ENCODE results near the gene DNAI4.
"Not testable (repeated sequence)": the region's sequence is repeated elsewhere in the genome, so short reads cannot be mapped to it uniquely, and the experiment has no call there.

Gene DNAI4, protein sequence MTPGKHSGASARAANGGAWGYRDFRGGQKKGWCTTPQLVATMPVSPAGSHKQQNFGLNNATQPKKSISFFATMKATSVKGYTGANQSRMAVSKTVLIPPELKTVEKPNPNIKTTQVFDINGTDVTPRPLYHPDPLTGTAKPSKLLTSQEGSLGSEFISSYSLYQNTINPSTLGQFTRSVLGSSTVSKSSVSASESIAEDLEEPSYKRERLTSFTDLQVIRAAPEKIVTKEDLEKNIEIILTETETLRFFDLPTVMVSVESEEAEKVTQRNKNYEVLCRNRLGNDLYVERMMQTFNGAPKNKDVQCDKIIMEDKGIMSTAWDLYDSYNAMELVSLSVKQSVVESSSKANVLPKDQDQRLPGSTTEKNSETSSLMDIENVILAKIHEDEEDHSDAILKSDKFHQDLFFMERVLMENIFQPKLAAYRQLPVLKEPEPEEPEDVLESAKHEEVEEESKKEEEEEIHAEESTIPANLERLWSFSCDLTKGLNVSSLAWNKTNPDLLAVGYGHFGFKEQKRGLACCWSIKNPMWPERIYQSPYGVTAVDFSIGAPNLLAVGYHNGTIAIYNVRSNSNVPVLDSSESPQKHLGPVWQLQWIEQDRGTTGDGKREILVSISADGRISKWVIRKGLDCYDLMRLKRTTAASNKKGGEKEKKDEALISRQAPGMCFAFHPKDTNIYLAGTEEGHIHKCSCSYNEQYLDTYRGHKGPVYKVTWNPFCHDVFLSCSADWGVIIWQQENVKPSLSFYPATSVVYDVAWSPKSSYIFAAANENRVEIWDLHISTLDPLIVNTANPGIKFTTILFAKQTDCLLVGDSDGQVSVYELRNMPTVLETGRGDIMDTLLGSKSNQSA

DNA sequence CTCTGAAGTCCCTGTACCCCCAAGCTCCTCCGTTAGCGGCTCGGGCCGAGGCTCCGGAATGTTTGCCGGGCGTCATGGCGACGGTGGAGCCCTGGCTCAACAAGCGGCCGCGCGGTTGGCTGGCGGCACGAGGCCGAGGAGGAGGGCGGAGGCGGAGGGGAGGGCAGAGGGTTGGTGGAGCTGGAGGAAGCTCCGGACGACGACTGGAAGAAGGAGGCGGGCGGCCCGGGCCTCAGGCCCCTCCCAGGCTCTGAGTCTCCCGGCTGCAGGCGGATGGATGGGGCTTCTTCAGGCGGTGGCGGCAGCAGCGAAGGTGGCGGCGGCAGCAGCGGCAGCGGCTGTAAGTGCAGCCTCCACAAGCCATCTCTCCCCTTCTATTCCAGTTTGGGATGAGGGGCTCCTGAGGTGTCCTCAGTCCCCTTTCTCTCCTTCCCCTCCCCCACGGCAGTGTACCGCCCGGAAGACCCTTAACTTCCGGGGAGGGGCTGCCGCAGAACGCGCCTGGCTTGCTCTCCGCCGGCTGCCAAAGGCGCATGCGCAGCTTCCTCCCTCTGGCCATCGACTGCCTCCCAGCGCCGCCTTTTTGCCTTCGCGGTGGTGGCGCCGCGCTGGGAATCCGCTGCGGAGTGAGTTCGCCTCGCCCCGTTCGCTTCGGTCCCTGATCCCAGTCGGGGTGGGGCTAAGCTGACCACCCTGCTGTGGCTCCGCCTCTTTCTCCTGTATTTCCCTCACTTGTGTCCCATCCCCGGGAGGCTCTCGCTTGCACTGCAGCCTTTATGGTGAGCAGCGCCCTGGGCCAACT is at the start of gene DNAI4, which contains the start of gene MIER1:
Gene DNAI4 (minus strand): TSS at position 101 of the 802 bp plus-strand sequence. CDS start 25 bp downstream, at position 76.
Gene MIER1 (plus strand): TSS at position 235 of the 802 bp plus-strand sequence. CDS start 39 bp downstream, at position 274.
- H3K4me3 ChIP-seq (ENCODE audit: low read length): peak within 1 kb of the TSS; percentile 96
- no peaks in the 10 kb centered on the region for H3K36me3 ChIP-seq (ENCODE audit: control insufficient read depth, insufficient read depth, low read length)
- peak within 1 kb of the TSS; percentile 80 for H3K27ac ChIP-seq (ENCODE audit: low read depth, low read length)
- H3K9ac ChIP-seq (ENCODE audit: low read length): peak within 1 kb of the TSS; percentile 91
- H3K4me1 ChIP-seq (ENCODE audit: control insufficient read depth, insufficient read depth, low read length): peaks cover 12% of the 10 kb centered on the region
- no peaks in the 10 kb centered on the region for H3K27me3 ChIP-seq (ENCODE audit: control insufficient read depth, insufficient read depth, low read length)

DNA sequence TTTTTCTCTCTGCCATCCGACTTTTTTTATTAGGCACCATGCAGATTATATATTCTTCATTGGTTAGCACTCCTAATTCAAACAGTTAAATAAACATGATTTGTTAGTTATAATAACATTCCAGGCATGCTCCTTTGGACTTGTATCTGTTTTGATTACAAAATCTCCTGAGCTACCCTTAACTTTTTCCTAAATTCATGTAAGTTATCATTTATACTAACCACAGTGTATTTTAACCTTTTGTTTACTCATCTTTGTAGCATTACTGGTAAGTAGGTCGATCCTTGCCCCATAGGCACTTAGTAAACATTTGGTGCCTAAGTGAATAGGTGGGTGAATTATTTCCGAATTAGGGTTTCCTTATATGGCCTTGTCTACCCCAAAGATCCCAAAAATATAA is 43.9 kb upstream of the DNAI4 start:
- Histone ChIP-seq H3K36me3 (ENCODE audit: control insufficient read depth, insufficient read depth, low read length) (peaks cover 7% of the 10 kb centered on the region), H3K9ac (ENCODE audit: low read length) (no peak overlapping the region), H3K27me3 (ENCODE audit: control insufficient read depth, insufficient read depth, low read length) (no peaks in the 10 kb centered on the region), H3K4me3 (ENCODE audit: low read length) (no peak overlapping the region), H3K27ac (ENCODE audit: low read depth, low read length) (no peak overlapping the region), H3K4me1 (ENCODE audit: control insufficient read depth, insufficient read depth, low read length) (no peaks in the 10 kb centered on the region)

DNA sequence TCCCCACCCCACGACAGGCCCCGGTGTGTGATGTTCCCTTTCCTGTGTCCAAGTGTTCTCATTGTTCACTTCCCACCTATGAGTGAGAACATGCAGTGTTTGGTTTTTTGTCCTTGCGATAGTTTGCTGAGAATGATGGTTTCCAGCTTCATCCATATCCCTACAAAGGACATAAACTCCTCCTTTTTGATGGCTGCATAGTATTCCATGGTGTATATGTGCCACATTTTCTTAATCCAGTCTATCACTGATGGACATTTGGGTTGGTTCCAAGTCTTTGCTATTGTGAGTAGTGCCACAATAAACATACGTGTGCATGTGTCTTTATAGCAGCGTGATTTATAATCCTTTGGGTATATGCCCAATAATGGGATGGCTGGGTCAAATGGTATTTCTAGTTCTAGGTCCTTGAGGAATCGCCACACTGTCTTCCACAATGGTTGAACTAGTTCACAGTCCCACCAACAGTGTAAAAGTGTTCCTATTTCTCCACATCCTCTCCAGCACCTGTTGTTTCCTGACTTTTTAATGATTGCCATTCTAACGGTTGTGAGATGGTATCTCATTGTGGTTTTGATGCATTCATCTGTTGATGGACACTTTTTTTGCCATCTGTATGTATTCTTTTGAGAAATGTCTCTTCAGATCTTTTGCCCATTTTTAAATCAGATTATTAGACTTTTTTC is 41.7 kb upstream of the DNAI4 start:
- H3K27me3 ChIP-seq (ENCODE audit: control insufficient read depth, insufficient read depth, low read length); H3K4me1 ChIP-seq (ENCODE audit: control insufficient read depth, insufficient read depth, low read length); H3K36me3 ChIP-seq (ENCODE audit: control insufficient read depth, insufficient read depth, low read length); H3K9ac ChIP-seq (ENCODE audit: low read length); H3K27ac ChIP-seq (ENCODE audit: low read depth, low read length); H3K4me3 ChIP-seq (ENCODE audit: low read length): not testable (repeated sequence)

DNA sequence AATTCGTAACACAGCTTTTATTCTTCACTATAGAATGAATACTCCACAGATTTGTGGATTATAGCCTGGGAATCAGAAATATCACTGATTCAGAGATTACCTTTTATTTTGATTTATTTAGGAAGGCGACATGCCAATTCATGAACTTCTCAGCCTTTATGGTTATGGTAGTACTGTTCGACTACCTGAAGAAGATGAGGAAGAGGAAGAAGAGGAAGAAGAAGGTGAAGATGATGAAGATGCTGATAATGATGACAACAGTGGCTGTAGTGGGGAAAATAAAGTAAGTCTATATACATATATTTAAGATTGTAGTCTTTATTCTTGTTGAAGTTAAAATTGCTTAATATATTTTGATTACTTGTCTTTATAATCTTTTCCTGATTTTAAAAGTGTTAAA is 33.3 kb upstream of the DNAI4 start:
- no peaks in the 10 kb centered on the region for H3K4me1 ChIP-seq (ENCODE audit: control insufficient read depth, insufficient read depth, low read length)
- no peak overlapping the region for H3K4me3 ChIP-seq (ENCODE audit: low read length)
- H3K9ac ChIP-seq (ENCODE audit: low read length): no peak overlapping the region
- H3K27ac ChIP-seq (ENCODE audit: low read depth, low read length): no peak overlapping the region
- peaks cover 4% of the 10 kb centered on the region for H3K36me3 ChIP-seq (ENCODE audit: control insufficient read depth, insufficient read depth, low read length)
- H3K27me3 ChIP-seq (ENCODE audit: control insufficient read depth, insufficient read depth, low read length): no peaks in the 10 kb centered on the region

DNA sequence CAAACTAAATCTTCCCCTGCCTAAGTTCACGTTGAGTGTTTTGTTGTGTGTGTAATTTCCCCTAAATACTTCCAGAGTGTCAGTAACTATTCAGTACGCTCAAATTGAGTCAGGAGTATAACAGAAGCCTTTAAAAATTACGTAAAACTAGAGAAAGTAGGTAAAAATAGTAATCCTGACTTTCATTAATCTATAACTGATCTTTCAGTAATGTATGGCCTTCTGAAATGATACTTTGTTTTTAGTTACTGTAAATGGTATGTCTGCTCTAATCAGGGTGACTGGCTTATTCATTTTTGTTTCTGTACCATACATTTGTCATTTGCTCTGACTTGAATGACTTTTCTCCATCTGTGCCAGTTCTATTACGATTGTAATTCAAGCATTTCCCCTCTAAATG is 29.6 kb upstream of the DNAI4 start:
- H3K36me3 ChIP-seq (ENCODE audit: control insufficient read depth, insufficient read depth, low read length): peaks cover 4% of the 10 kb centered on the region
- no peak overlapping the region for H3K9ac ChIP-seq (ENCODE audit: low read length)
- no peaks in the 10 kb centered on the region for H3K27me3 ChIP-seq (ENCODE audit: control insufficient read depth, insufficient read depth, low read length)
- H3K4me1 ChIP-seq (ENCODE audit: control insufficient read depth, insufficient read depth, low read length): no peaks in the 10 kb centered on the region
- no peak overlapping the region for H3K27ac ChIP-seq (ENCODE audit: low read depth, low read length)
- H3K4me3 ChIP-seq (ENCODE audit: low read length): no peak overlapping the region

DNA sequence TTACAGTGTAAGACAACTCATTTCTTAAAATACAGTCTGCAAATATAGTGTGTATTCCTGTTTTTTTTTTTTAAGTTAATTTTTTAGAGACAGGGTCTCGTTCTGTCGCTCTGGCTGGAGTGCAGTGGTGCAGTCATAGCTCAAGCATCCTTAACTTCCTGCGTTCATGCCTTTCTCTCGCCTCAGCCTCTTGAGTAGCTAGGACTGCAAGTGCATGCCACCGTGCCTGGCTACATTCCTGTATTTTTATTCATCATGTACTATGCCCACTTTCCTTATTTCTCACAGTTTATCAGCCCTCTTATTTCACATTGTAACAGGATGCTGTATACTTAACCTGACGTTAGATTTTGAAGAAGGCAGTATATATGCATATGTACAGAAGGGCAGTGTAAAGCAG is 26.9 kb upstream of the DNAI4 start:
- no peak overlapping the region for H3K27ac ChIP-seq (ENCODE audit: low read depth, low read length)

DNA sequence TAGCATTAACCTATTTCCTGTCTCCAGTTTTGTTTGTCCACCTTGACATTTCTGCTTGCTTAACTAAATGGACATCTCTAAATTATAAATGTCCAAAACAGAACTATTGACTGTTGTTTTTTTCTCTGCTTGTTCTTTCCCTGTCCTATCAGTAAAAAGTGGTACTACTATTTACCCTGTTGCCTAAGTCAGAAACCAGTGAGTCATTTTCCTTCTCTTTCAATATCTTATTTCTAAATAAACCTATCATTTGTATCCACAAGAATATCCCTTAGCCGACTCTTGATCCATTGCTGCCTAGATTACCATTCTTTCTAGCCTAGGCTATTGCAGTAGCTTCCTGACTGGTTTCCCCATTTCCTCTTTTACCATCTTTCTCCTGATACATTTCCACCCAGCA is 22.6 kb upstream of the DNAI4 start:
- Histone ChIP-seq H3K27ac (ENCODE audit: low read depth, low read length) (no peak overlapping the region), H3K36me3 (ENCODE audit: control insufficient read depth, insufficient read depth, low read length) (peaks cover 11% of the 10 kb centered on the region), H3K4me1 (ENCODE audit: control insufficient read depth, insufficient read depth, low read length) (no peaks in the 10 kb centered on the region), H3K9ac (ENCODE audit: low read length) (no peak overlapping the region), H3K27me3 (ENCODE audit: control insufficient read depth, insufficient read depth, low read length) (no peaks in the 10 kb centered on the region), H3K4me3 (ENCODE audit: low read length) (no peak overlapping the region)

More for the DNA sequence above, 26.9 kb upstream of the DNAI4 start:
- no peak overlapping the region for H3K9ac ChIP-seq (ENCODE audit: low read length)
- H3K4me3 ChIP-seq (ENCODE audit: low read length): no peak overlapping the region
- H3K36me3 ChIP-seq (ENCODE audit: control insufficient read depth, insufficient read depth, low read length): peaks cover 12% of the 10 kb centered on the region
- H3K4me1 ChIP-seq (ENCODE audit: control insufficient read depth, insufficient read depth, low read length): no peaks in the 10 kb centered on the region
- H3K27me3 ChIP-seq (ENCODE audit: control insufficient read depth, insufficient read depth, low read length): no peaks in the 10 kb centered on the region

DNA sequence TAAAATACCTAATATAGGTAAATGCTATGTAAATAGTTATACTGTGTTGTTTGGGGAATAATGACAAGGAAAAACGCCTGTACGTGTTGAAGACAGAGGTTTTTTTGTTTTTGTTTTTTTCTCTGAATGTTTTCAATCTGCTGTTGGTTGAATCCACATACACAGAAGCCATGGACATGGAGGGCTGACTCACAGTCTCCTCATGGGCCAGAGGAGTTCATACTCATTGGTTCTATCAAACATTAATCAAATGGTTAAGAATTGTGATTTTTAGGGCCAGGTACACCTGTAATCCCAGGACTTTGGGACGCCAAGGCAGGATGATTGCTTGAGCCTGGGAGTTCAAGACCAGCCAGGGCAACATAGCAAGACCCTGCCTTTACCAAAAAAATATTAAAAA is 20.7 kb upstream of the DNAI4 start:
- Histone ChIP-seq H3K27ac (ENCODE audit: low read depth, low read length) (no peak overlapping the region), H3K4me3 (ENCODE audit: low read length) (no peak overlapping the region), H3K4me1 (ENCODE audit: control insufficient read depth, insufficient read depth, low read length) (no peaks in the 10 kb centered on the region), H3K9ac (ENCODE audit: low read length) (no peak overlapping the region), H3K27me3 (ENCODE audit: control insufficient read depth, insufficient read depth, low read length) (no peaks in the 10 kb centered on the region), H3K36me3 (ENCODE audit: control insufficient read depth, insufficient read depth, low read length) (peaks cover 11% of the 10 kb centered on the region)

DNA sequence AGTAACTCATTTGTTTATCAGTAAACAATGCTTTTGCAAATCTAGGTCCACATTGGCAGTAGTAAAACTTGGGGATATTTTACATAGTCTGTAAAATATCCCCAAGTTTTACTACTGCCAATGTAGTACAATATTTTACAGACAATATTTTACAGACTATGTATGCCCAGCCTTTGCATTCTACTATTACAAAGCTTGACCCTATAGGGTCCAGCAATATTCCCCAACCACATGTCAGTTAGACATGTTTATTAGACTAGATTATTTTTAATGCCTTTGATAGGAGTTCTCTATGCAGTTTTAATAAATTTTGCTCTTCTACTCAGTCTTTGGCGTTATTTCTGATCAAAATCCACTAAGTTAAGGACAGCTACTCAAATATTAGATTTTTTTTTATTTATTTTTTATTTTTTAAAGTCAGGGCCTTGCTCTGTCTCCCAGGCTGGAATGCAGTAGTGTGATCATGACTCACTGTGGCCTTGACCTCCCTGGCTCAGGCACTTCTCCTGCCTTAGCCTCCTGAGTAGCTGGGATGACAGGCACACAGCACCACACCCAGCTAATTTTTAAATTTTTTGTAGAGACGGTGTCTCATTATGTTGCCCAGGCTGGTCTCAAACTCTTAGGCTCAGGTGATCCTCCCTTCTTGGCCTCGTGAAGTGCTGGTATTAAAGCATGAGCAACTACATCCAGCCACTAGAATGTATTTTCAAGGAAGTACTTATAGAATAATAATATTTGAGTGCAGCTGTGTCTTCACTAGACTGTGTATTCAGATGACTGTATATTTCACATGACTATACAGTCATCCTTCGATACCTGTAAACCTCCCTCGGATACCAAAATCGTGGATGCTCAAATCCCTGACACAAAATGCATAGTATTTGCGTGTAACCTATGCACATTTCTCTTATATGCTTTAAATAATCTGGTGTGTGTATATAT is 19.9 kb upstream of the DNAI4 start:
- H3K9ac ChIP-seq (ENCODE audit: low read length): no peak overlapping the region
- no peak overlapping the region for H3K27ac ChIP-seq (ENCODE audit: low read depth, low read length)
- no peaks in the 10 kb centered on the region for H3K27me3 ChIP-seq (ENCODE audit: control insufficient read depth, insufficient read depth, low read length)
- H3K4me1 ChIP-seq (ENCODE audit: control insufficient read depth, insufficient read depth, low read length): no peaks in the 10 kb centered on the region
- H3K4me3 ChIP-seq (ENCODE audit: low read length): no peak overlapping the region
- H3K36me3 ChIP-seq (ENCODE audit: control insufficient read depth, insufficient read depth, low read length): peaks cover 11% of the 10 kb centered on the region

DNA sequence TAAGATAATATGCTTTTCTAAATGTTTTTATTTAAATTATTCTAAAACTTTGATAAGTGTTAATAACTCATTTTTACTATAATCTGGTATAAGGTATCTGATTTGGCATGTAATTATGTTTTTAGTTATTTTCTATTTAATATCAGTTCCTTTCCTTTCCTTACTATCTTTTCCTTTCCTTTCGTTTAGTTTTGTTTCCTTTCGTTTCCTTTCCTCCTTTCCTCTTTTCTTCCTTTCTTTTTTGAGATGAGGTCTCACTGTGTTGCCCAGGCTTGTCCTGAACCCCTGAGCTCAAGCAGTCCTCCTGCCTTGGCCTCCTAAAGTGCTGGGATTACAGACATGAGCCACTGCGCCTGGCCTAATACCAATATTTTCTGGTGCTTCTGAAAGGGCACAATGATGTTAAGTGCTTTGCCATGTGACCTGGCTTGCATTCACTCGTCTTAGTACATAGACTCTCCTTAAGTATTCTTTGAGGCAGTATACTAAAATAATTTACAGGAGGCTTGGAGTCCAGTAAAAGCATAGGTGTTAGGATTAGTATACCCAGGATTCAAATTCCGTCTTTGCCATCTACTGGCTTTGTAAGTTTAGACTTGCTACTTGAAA is 18.8 kb upstream of the DNAI4 start:
- Histone ChIP-seq H3K4me3 (ENCODE audit: low read length) (no peak overlapping the region), H3K4me1 (ENCODE audit: control insufficient read depth, insufficient read depth, low read length) (no peaks in the 10 kb centered on the region), H3K27ac (ENCODE audit: low read depth, low read length) (no peak overlapping the region), H3K9ac (ENCODE audit: low read length) (no peak overlapping the region), H3K36me3 (ENCODE audit: control insufficient read depth, insufficient read depth, low read length) (peaks cover 8% of the 10 kb centered on the region), H3K27me3 (ENCODE audit: control insufficient read depth, insufficient read depth, low read length) (no peaks in the 10 kb centered on the region)

DNA sequence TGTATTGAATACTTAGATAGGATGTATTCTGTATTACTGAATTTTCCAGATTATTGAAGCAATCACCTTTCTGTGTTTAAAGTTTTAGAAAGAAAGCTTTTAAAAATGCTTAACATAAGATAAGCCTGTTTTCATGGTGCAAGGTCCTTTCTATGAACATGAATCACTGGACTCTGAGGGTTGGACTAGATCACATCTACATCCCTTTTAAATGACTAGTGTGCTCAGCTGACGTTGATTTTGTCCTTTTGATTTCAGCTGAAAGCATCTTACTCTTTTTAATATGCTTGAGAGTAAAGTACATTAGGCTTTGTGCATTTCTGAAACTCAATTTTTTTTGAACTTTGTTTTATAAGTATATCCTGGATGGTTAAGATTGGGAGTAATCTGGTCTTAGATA is 16.3 kb upstream of the DNAI4 start:
- Histone ChIP-seq H3K36me3 (ENCODE audit: control insufficient read depth, insufficient read depth, low read length) (peaks cover 3% of the 10 kb centered on the region), H3K9ac (ENCODE audit: low read length) (no peak overlapping the region), H3K4me1 (ENCODE audit: control insufficient read depth, insufficient read depth, low read length) (no peaks in the 10 kb centered on the region), H3K4me3 (ENCODE audit: low read length) (no peak overlapping the region), H3K27me3 (ENCODE audit: control insufficient read depth, insufficient read depth, low read length) (no peaks in the 10 kb centered on the region), H3K27ac (ENCODE audit: low read depth, low read length) (no peak overlapping the region)
